ENCODE data around the gene TNS3. TPM values are rescaled to one million over a fixed set of nuclear protein-coding genes. Genes with fewer than 3 reads are reported as not detected.

Gene TNS3
- total RNA-seq, 1 donor from 2014 or later = 92.9 TPM

DNA sequence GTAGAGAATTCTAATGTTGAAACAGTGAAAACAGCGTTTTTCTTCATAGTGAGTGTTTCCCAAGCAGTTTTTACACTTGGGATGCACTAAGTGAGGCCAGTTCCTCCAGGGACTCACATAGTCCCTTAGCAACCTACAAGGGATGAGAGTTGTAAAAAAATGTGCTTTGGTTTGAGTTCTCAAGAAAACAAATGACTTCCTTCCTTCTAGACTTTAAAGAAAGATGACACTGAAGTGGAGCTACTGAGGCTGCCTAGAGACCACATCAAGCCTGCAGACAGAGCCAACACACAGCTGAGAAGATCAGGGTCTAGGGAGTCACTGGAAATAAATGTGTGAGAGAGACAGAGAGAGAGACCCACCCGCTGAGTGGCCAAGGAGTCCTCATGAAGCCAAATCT is 264.4 kb downstream of the TNS3 start:
- peaks cover 3% of the 10 kb centered on the region for H3K9me3 ChIP-seq (ENCODE audit: insufficient read depth, low read depth, low read length)
- no peaks in the 10 kb centered on the region for H3K27me3 ChIP-seq (ENCODE audit: insufficient read depth, low read length)
- no peak for TF ChIP-seq EZH2 (IDR thresholded peaks at IDR 0.05; ENCODE audit: insufficient read depth, low read length)
- TF ChIP-seq, protein P1, sequence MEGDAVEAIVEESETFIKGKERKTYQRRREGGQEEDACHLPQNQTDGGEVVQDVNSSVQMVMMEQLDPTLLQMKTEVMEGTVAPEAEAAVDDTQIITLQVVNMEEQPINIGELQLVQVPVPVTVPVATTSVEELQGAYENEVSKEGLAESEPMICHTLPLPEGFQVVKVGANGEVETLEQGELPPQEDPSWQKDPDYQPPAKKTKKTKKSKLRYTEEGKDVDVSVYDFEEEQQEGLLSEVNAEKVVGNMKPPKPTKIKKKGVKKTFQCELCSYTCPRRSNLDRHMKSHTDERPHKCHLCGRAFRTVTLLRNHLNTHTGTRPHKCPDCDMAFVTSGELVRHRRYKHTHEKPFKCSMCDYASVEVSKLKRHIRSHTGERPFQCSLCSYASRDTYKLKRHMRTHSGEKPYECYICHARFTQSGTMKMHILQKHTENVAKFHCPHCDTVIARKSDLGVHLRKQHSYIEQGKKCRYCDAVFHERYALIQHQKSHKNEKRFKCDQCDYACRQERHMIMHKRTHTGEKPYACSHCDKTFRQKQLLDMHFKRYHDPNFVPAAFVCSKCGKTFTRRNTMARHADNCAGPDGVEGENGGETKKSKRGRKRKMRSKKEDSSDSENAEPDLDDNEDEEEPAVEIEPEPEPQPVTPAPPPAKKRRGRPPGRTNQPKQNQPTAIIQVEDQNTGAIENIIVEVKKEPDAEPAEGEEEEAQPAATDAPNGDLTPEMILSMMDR (IDR thresholded peaks at IDR 0.05; ENCODE audit: insufficient read depth, low read depth, low read length) = no peak
- FAIRE-seq = peak; percentile 13
- H3K27me3 Mint-ChIP-seq (ENCODE audit: low read depth, unreplicated experiment) = no peaks in the 10 kb centered on the region
- no peak overlapping the region for H3K27ac Mint-ChIP-seq (ENCODE audit: unreplicated experiment)
- no peak overlapping the region for H3K9ac ChIP-seq (ENCODE audit: low read length)
- peaks cover 6% of the 10 kb centered on the region for H3K9me3 Mint-ChIP-seq (ENCODE audit: unreplicated experiment)
- peaks cover 17% of the 10 kb centered on the region for H3K36me3 ChIP-seq (ENCODE audit: insufficient read depth, low read length)
- H4K20me1 ChIP-seq (ENCODE audit: insufficient read depth, low read length) = peaks cover 47% of the 10 kb centered on the region
- no peak for DNase-seq (ENCODE audit: low read depth)
- peaks cover 17% of the 10 kb centered on the region for H3K4me1 ChIP-seq (ENCODE audit: insufficient read depth, low read length)
- H3K79me2 ChIP-seq (ENCODE audit: insufficient read depth, low read length) = peaks cover 29% of the 10 kb centered on the region
- H3K4me3 Mint-ChIP-seq (ENCODE audit: unreplicated experiment) = peak overlapping the region; percentile 14
- no peak overlapping the region for H2AFZ ChIP-seq (ENCODE audit: low read depth, low read length)
- H3K36me3 Mint-ChIP-seq (ENCODE audit: low read depth, unreplicated experiment) = peaks cover 51% of the 10 kb centered on the region
- H3K4me1 Mint-ChIP-seq (ENCODE audit: low read depth, unreplicated experiment) = peaks cover 61% of the 10 kb centered on the region
- H3K27ac ChIP-seq (ENCODE audit: low read depth, low read length) = no peak overlapping the region
- no peak overlapping the region for H3K4me2 ChIP-seq (ENCODE audit: low read length)
- no peak overlapping the region for H3K4me3 ChIP-seq (ENCODE audit: insufficient read depth, low read depth, low read length)

DNA sequence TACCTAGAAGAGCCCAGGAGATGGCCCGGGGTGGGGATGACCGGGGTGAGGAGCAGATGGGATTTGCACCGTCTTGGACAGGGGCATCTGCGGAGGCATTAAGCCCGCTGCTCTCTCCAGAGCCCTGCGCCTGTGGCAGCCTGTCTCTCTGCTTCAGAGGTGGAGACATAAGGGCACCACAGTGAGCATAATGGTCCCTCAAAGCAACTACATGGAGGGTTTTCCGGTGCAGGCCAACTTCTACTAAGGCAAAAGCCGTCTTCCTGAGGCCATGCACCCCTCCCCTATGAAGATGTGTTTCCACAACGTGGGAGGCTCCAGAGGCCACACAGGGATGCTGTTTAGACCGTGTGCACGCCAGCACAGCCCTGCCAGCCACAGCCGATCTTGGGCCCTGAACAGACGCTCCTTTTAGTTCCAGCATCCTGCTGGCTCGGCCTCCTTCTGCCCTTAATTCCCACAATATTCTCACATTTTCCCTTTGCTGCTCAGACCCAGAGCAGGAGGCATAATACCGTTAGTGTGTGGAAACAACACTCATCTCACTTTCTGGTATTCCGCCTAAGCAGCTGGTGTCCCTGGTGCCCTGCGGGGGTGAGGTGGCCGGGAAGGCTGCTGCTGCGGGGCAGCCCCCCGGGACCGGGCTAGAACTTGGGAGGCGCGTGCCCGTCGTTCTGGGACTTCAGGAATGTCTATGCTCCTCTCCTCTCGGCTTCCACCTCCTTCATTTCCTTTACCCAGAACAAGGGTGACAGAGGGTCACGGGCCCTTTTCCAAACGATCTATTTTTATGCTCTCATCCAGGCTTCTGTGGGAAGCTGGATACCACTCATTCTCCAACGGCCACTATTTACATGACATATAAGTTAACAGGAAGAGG is 266.9 kb downstream of the TNS3 start:
- H3K27me3 Mint-ChIP-seq (ENCODE audit: low read depth, unreplicated experiment) = no peaks in the 10 kb centered on the region
- H3K36me3 ChIP-seq (ENCODE audit: insufficient read depth, low read length) = peaks cover 13% of the 10 kb centered on the region
- TF ChIP-seq, protein P1 (IDR thresholded peaks at IDR 0.05; ENCODE audit: insufficient read depth, low read depth, low read length) = no peak
- TF ChIP-seq EZH2 (IDR thresholded peaks at IDR 0.05; ENCODE audit: insufficient read depth, low read length) = no peak
- H2AFZ ChIP-seq (ENCODE audit: low read depth, low read length) = peak overlapping the region; percentile 6
- peaks cover 44% of the 10 kb centered on the region for H4K20me1 ChIP-seq (ENCODE audit: insufficient read depth, low read length)
- peak overlapping the region; percentile 75 for H3K4me2 ChIP-seq (ENCODE audit: low read length)
- no peak for FAIRE-seq
- peaks cover 17% of the 10 kb centered on the region for H3K4me1 ChIP-seq (ENCODE audit: insufficient read depth, low read length)
- H3K9me3 ChIP-seq (ENCODE audit: insufficient read depth, low read depth, low read length) = no peaks in the 10 kb centered on the region
- H3K4me1 Mint-ChIP-seq (ENCODE audit: low read depth, unreplicated experiment) = peaks cover 42% of the 10 kb centered on the region
- H3K27ac ChIP-seq (ENCODE audit: low read depth, low read length) = peak overlapping the region; percentile 54
- no peaks in the 10 kb centered on the region for H3K27me3 ChIP-seq (ENCODE audit: insufficient read depth, low read length)
- H3K9ac ChIP-seq (ENCODE audit: low read length) = peak overlapping the region; percentile 61
- peaks cover 25% of the 10 kb centered on the region for H3K79me2 ChIP-seq (ENCODE audit: insufficient read depth, low read length)
- peak; percentile 89 for DNase-seq (ENCODE audit: low read depth)
- no peak overlapping the region for H3K4me3 Mint-ChIP-seq (ENCODE audit: unreplicated experiment)
- peaks cover 41% of the 10 kb centered on the region for H3K36me3 Mint-ChIP-seq (ENCODE audit: low read depth, unreplicated experiment)
- H3K9me3 Mint-ChIP-seq (ENCODE audit: unreplicated experiment) = no peaks in the 10 kb centered on the region
- no peak overlapping the region for H3K4me3 ChIP-seq (ENCODE audit: insufficient read depth, low read depth, low read length)
- H3K27ac Mint-ChIP-seq (ENCODE audit: unreplicated experiment) = peak overlapping the region; percentile 82

DNA sequence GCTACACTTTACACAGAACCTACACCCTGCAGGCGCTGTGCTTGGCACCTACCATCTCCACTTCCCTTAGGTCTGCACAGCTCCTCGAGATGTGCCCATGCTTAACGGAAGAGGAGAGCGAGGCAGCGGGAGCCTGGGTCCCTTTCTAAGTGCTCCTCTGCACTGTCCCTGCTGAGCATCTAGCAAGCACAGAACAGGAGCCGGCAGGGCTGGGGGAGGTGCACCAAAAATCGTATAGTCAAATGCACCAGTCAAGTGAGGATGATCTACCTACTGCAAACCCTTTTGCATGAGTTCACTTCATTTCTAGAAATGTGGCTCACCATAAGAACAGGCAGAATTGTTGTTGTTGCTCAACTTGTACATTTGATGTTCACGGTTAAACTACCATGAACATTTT is 267.7 kb downstream of the TNS3 start:
- peaks cover 6% of the 10 kb centered on the region for H3K36me3 ChIP-seq (ENCODE audit: insufficient read depth, low read length)
- H3K27me3 ChIP-seq (ENCODE audit: insufficient read depth, low read length) = no peaks in the 10 kb centered on the region
- no peak overlapping the region for H2AFZ ChIP-seq (ENCODE audit: low read depth, low read length)
- Mint-ChIP-seq H3K9me3 (ENCODE audit: unreplicated experiment) (no peaks in the 10 kb centered on the region), H3K27ac (ENCODE audit: unreplicated experiment) (no peak overlapping the region), H3K4me1 (ENCODE audit: low read depth, unreplicated experiment) (peaks cover 37% of the 10 kb centered on the region), H3K36me3 (ENCODE audit: low read depth, unreplicated experiment) (peaks cover 41% of the 10 kb centered on the region), H3K4me3 (ENCODE audit: unreplicated experiment) (no peak overlapping the region), H3K27me3 (ENCODE audit: low read depth, unreplicated experiment) (no peaks in the 10 kb centered on the region)
- FAIRE-seq = no peak
- peaks cover 23% of the 10 kb centered on the region for H3K79me2 ChIP-seq (ENCODE audit: insufficient read depth, low read length)
- TF ChIP-seq, protein P1 (IDR thresholded peaks at IDR 0.05; ENCODE audit: insufficient read depth, low read depth, low read length) = no peak
- no peak for TF ChIP-seq EZH2 (IDR thresholded peaks at IDR 0.05; ENCODE audit: insufficient read depth, low read length)
- H3K27ac ChIP-seq (ENCODE audit: low read depth, low read length) = no peak overlapping the region
- no peak for DNase-seq (ENCODE audit: low read depth)
- H4K20me1 ChIP-seq (ENCODE audit: insufficient read depth, low read length) = peaks cover 42% of the 10 kb centered on the region
- no peak overlapping the region for H3K9ac ChIP-seq (ENCODE audit: low read length)
- H3K4me2 ChIP-seq (ENCODE audit: low read length) = peak overlapping the region; percentile 75
- H3K4me1 ChIP-seq (ENCODE audit: insufficient read depth, low read length) = peaks cover 17% of the 10 kb centered on the region
- H3K4me3 ChIP-seq (ENCODE audit: insufficient read depth, low read depth, low read length) = no peak overlapping the region
- no peaks in the 10 kb centered on the region for H3K9me3 ChIP-seq (ENCODE audit: insufficient read depth, low read depth, low read length)
